ENCODE data around the gene NOTCH4.
"Not testable (repeated sequence)": the region's sequence is repeated elsewhere in the genome, so short reads cannot be mapped to it uniquely, and the experiment has no call there.

Gene NOTCH4

GRCh38 chr6:32187009-32187709 is 36.7 kb downstream of the NOTCH4 start:
- no peak for DNase-seq (ENCODE audit: low spot score)
- Histone ChIP-seq H2BK5ac (ENCODE audit: low read length) (no peak overlapping the region), H3K4me3 (ENCODE audit: low read length in 2 of 2) (peak overlapping the region in 1 of 2 donors; percentile 15), H3K18ac (ENCODE audit: low read length) (no peak overlapping the region), H3K27me3 (ENCODE audit: control insufficient read depth in 3 of 3, insufficient read depth in 3 of 3, low read depth in 1 of 3, low read length in 3 of 3) (no peaks in the 10 kb centered on the region), H2BK15ac (ENCODE audit: low read length) (no peak overlapping the region), H3K4ac (ENCODE audit: low read length) (no peak overlapping the region), H4K8ac (ENCODE audit: low read depth, low read length) (no peak overlapping the region), H3K9ac (ENCODE audit: low read depth, low read length, poor library complexity) (no peak overlapping the region), H4K91ac (ENCODE audit: low read depth, low read length, poor library complexity) (no peak overlapping the region), H3K14ac (ENCODE audit: low read length) (no peak overlapping the region), H3K23ac (ENCODE audit: low read depth, low read length, poor library complexity) (no peak overlapping the region), H3K9me3 (replicated peaks in 1 of 2; ENCODE audit: control insufficient read depth in 2 of 2, insufficient read depth in 1 of 2, low read depth in 1 of 2, low read length in 2 of 2) (no peaks in the 10 kb centered on the region), H3K4me2 (ENCODE audit: insufficient read depth, low read length, poor library complexity, severe bottlenecking) (no peak overlapping the region), H3K79me1 (ENCODE audit: low read depth, low read length) (peaks cover 7% of the 10 kb centered on the region), H2AFZ (ENCODE audit: low read length) (no peak overlapping the region), H3K36me3 (replicated peaks in 1 of 2; ENCODE audit: control insufficient read depth in 2 of 2, insufficient read depth in 2 of 2, low read length in 2 of 2) (peaks cover 28 to 51% of the 10 kb centered on the region in 2 donors), H2BK120ac (ENCODE audit: low read depth, low read length) (no peak overlapping the region), H2BK12ac (ENCODE audit: low read length) (no peak overlapping the region), H2AK5ac (ENCODE audit: low read depth, low read length) (no peak overlapping the region), H3K27ac (replicated peaks; ENCODE audit: low read length) (peak overlapping the region; percentile 26), H3K4me1 (ENCODE audit: control insufficient read depth in 2 of 2, insufficient read depth in 1 of 2, low read depth in 1 of 2, low read length in 2 of 2) (peaks cover 18 to 23% of the 10 kb centered on the region in 2 donors)
- WGBS, 2 donors (ENCODE audit: extremely low coverage in 2 of 2, insufficient read length in 2 of 2, insufficient replicate concordance in 1 of 2): no CpG with 5 or more reads among the region's 12 CpGs

GRCh38 chr6:32186151-32186840 is 37.6 kb downstream of the NOTCH4 start:
- H3K27me3 ChIP-seq (ENCODE audit: control insufficient read depth in 3 of 3, insufficient read depth in 3 of 3, low read depth in 1 of 3, low read length in 3 of 3); H3K79me1 ChIP-seq (ENCODE audit: low read depth, low read length); H3K4me2 ChIP-seq (ENCODE audit: insufficient read depth, low read length, poor library complexity, severe bottlenecking); H3K23ac ChIP-seq (ENCODE audit: low read depth, low read length, poor library complexity); H3K14ac ChIP-seq (ENCODE audit: low read length); H3K4ac ChIP-seq (ENCODE audit: low read length); H2BK120ac ChIP-seq (ENCODE audit: low read depth, low read length); H2AFZ ChIP-seq (ENCODE audit: low read length); H3K9ac ChIP-seq (ENCODE audit: low read depth, low read length, poor library complexity); H4K91ac ChIP-seq (ENCODE audit: low read depth, low read length, poor library complexity); DNase-seq (ENCODE audit: low spot score); H2BK15ac ChIP-seq (ENCODE audit: low read length); H2BK5ac ChIP-seq (ENCODE audit: low read length); H3K4me3 ChIP-seq (ENCODE audit: low read length in 2 of 2); H2AK5ac ChIP-seq (ENCODE audit: low read depth, low read length); H3K9me3 ChIP-seq (replicated peaks in 1 of 2; ENCODE audit: control insufficient read depth in 2 of 2, insufficient read depth in 1 of 2, low read depth in 1 of 2, low read length in 2 of 2); H3K18ac ChIP-seq (ENCODE audit: low read length); H4K8ac ChIP-seq (ENCODE audit: low read depth, low read length); H2BK12ac ChIP-seq (ENCODE audit: low read length): not testable (repeated sequence)
- Histone ChIP-seq H3K27ac (replicated peaks; ENCODE audit: low read length) (peak overlapping the region; percentile 24), H3K36me3 (replicated peaks in 1 of 2; ENCODE audit: control insufficient read depth in 2 of 2, insufficient read depth in 2 of 2, low read length in 2 of 2) (peaks cover 32 to 59% of the 10 kb centered on the region in 2 donors), H3K4me1 (ENCODE audit: control insufficient read depth in 2 of 2, insufficient read depth in 1 of 2, low read depth in 1 of 2, low read length in 2 of 2) (peaks cover 15 to 16% of the 10 kb centered on the region in 2 donors)
- WGBS, 2 donors (ENCODE audit: extremely low coverage in 2 of 2, insufficient read length in 2 of 2, insufficient replicate concordance in 1 of 2): no CpG with 5 or more reads among the region's 10 CpGs

- not testable (repeated sequence) for H2BK5ac ChIP-seq (ENCODE audit: low read length); H3K9ac ChIP-seq (ENCODE audit: low read depth, low read length, poor library complexity); H2AK5ac ChIP-seq (ENCODE audit: low read depth, low read length); H3K79me1 ChIP-seq (ENCODE audit: low read depth, low read length); H3K4me3 ChIP-seq (ENCODE audit: low read length in 2 of 2); H4K8ac ChIP-seq (ENCODE audit: low read depth, low read length); H3K27me3 ChIP-seq (ENCODE audit: control insufficient read depth in 3 of 3, insufficient read depth in 3 of 3, low read depth in 1 of 3, low read length in 3 of 3); H2BK12ac ChIP-seq (ENCODE audit: low read length); H2BK120ac ChIP-seq (ENCODE audit: low read depth, low read length); H4K91ac ChIP-seq (ENCODE audit: low read depth, low read length, poor library complexity); H3K4me2 ChIP-seq (ENCODE audit: insufficient read depth, low read length, poor library complexity, severe bottlenecking); H3K23ac ChIP-seq (ENCODE audit: low read depth, low read length, poor library complexity); H3K18ac ChIP-seq (ENCODE audit: low read length); H2AFZ ChIP-seq (ENCODE audit: low read length); H3K4ac ChIP-seq (ENCODE audit: low read length); DNase-seq (ENCODE audit: low spot score); H3K27ac ChIP-seq (replicated peaks; ENCODE audit: low read length); H3K14ac ChIP-seq (ENCODE audit: low read length); H3K9me3 ChIP-seq (replicated peaks in 1 of 2; ENCODE audit: control insufficient read depth in 2 of 2, insufficient read depth in 1 of 2, low read depth in 1 of 2, low read length in 2 of 2); H2BK15ac ChIP-seq (ENCODE audit: low read length)
- no CpG with 5 or more reads among the region's 11 CpGs for WGBS, 2 donors (ENCODE audit: extremely low coverage in 2 of 2, insufficient read length in 2 of 2, insufficient replicate concordance in 1 of 2)
- Histone ChIP-seq H3K4me1 (ENCODE audit: control insufficient read depth in 2 of 2, insufficient read depth in 1 of 2, low read depth in 1 of 2, low read length in 2 of 2) (peaks cover 9 to 10% of the 10 kb centered on the region in 2 donors), H3K36me3 (replicated peaks in 1 of 2; ENCODE audit: control insufficient read depth in 2 of 2, insufficient read depth in 2 of 2, low read length in 2 of 2) (peaks cover 36 to 65% of the 10 kb centered on the region in 2 donors)
Observed at GRCh38 chr6:32185681-32186131, 38.2 kb downstream of the NOTCH4 start.

GRCh38 chr6:32184084-32184640 is 39.7 kb downstream of the NOTCH4 start, which contains the start of gene AGER:
Gene AGER, minus strand, starts transcription at chr6:32184253. Its CDS starts 31 bp downstream, at chr6:32184222.
- Histone ChIP-seq H3K4me2 (ENCODE audit: insufficient read depth, low read length, poor library complexity, severe bottlenecking) (no peak within 1 kb of the TSS), H3K4ac (ENCODE audit: low read length) (no peak within 1 kb of the TSS), H3K79me1 (ENCODE audit: low read depth, low read length) (peaks cover 7% of the 10 kb centered on the region), H3K4me1 (ENCODE audit: control insufficient read depth in 2 of 2, insufficient read depth in 1 of 2, low read depth in 1 of 2, low read length in 2 of 2) (peaks cover 3 to 11% of the 10 kb centered on the region in 2 donors), H3K23ac (ENCODE audit: low read depth, low read length, poor library complexity) (no peak within 1 kb of the TSS), H3K18ac (ENCODE audit: low read length) (peak within 1 kb of the TSS; percentile 24), H2BK5ac (ENCODE audit: low read length) (no peak within 1 kb of the TSS), H3K36me3 (replicated peaks in 1 of 2; ENCODE audit: control insufficient read depth in 2 of 2, insufficient read depth in 2 of 2, low read length in 2 of 2) (peaks cover 39 to 74% of the 10 kb centered on the region in 2 donors), H2AFZ (ENCODE audit: low read length) (no peak within 1 kb of the TSS), H3K9me3 (replicated peaks in 1 of 2; ENCODE audit: control insufficient read depth in 2 of 2, insufficient read depth in 1 of 2, low read depth in 1 of 2, low read length in 2 of 2) (no peaks in the 10 kb centered on the region), H4K8ac (ENCODE audit: low read depth, low read length) (no peak within 1 kb of the TSS), H3K14ac (ENCODE audit: low read length) (no peak within 1 kb of the TSS), H2BK12ac (ENCODE audit: low read length) (no peak within 1 kb of the TSS), H3K27me3 (ENCODE audit: control insufficient read depth in 3 of 3, insufficient read depth in 3 of 3, low read depth in 1 of 3, low read length in 3 of 3) (no peaks in the 10 kb centered on the region), H4K91ac (ENCODE audit: low read depth, low read length, poor library complexity) (no peak within 1 kb of the TSS), H3K4me3 (ENCODE audit: low read length in 2 of 2) (no peak within 1 kb of the TSS), H2BK120ac (ENCODE audit: low read depth, low read length) (no peak within 1 kb of the TSS), H3K27ac (replicated peaks; ENCODE audit: low read length) (no peak within 1 kb of the TSS), H2BK15ac (ENCODE audit: low read length) (no peak within 1 kb of the TSS), H2AK5ac (ENCODE audit: low read depth, low read length) (no peak within 1 kb of the TSS), H3K9ac (ENCODE audit: low read depth, low read length, poor library complexity) (no peak within 1 kb of the TSS)
- no CpG with 5 or more reads among the region's 6 CpGs for WGBS, 2 donors (ENCODE audit: extremely low coverage in 2 of 2, insufficient read length in 2 of 2, insufficient replicate concordance in 1 of 2)
- DNase-seq (ENCODE audit: low spot score): no peak

All from neuronal stem cell (in vitro differentiated cells).